Subcutaneous adipose tissue (tissue), 4 donors: ENCODE data around the gene TENT5C. TPM values are rescaled to one million over a fixed set of nuclear protein-coding genes. Genes with fewer than 3 reads are reported as not detected.

ENCODE experiments used
- CTCF ChIP-seq: fragments of 450-650 bp; IDR thresholded peaks from one replicate; pipeline ENCODE4 v1.5.1; 2016; ENCODE audit warnings: low read depth, mild to moderate bottlenecking, control low read depth, antibody characterized with exemption, moderate library complexity
- total RNA-seq, 4 donors: library from RNA; depleted of rRNA; stranded (reverse); fragments of >200 nt; gene quantifications; one replicate each; pipeline ENCODE4 v1.1.0, GENCODE V29; 2016

The TENT5C gene
- total RNA-seq, 4 donors from 2014 or later: 1.0 to 3.1 (median 2.3) TPM

- no peak for TF ChIP-seq CTCF
Measured at GRCh38 chr1:117573386-117574023, 32.3 kb upstream of the TENT5C start.

- TF ChIP-seq CTCF: no peak
Measured at GRCh38 chr1:117574161-117574835, 31.6 kb upstream of the TENT5C start.

- TF ChIP-seq CTCF: no peak
Measured at GRCh38 chr1:117575586-117576225, 30.1 kb upstream of the TENT5C start.

GRCh38 chr1:117576236-117576635 lies 29.6 kb upstream of the TENT5C start:
- TF ChIP-seq CTCF: no peak

- no peak for TF ChIP-seq CTCF
Measured at GRCh38 chr1:117577191-117577885, 28.5 kb upstream of the TENT5C start.

GRCh38 chr1:117578466-117578865 lies 27.4 kb upstream of the TENT5C start:
- TF ChIP-seq CTCF: no peak
